ENCODE measurements around the gene KRTAP9-2. TPM values are rescaled to one million over a fixed set of nuclear protein-coding genes. Genes with fewer than 3 reads are reported as not detected.
A peak's percentile ranks its signal among the peaks of the same experiment; 100 is the strongest.
"Not testable (repeated sequence)": the region's sequence is repeated elsewhere in the genome, so short reads cannot be mapped to it uniquely, and the experiment has no call there.

Gene KRTAP9-2
- polyA plus RNA-seq, 6 donors from 2014 or later, result not detected

DNA sequence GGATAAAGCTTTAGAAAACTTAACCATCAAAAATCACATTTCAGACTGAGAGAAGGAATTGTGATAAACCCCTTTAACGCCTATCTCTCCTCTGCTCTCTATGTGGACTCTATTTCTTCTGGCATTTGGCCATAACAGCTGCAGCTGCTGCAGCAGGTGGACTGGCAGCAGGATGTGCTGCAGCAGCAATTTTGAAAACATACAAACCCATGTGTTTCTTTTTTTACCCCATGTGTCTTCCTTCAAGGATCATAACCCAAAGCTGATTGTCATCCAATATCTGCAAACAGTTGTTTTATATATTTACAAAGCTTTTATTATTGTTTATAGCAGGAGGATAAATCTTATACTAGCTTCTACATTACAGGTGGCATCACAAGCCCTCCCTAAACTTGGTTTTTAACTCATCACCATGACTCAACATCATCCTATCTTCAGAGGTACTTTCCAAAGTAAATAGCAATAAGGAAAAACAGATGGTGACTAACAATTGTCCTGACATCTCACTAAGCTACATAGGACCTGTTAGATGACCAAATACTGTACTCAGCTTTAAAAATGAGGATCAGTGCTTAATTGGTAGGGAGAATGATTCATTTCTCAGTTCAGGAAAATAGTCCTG, 14.5 kb upstream of the KRTAP9-2 start:
- H3K27ac Mint-ChIP-seq, result no peak overlapping the region
- H3K4me3 Mint-ChIP-seq, result peak overlapping the region in 1 of 8 donors; percentile 51
- peaks cover 0 to 3% (median 0%) of the 10 kb centered on the region in 7 donors for H3K9me3 Mint-ChIP-seq
- peaks cover 9 to 16% of the 10 kb centered on the region in 2 donors for H3K36me3 Mint-ChIP-seq
- no peak for ATAC-seq (ENCODE audit: low read depth in 2 of 2)
- peaks cover 19 to 45% (median 30%) of the 10 kb centered on the region in 3 donors for H3K27me3 Mint-ChIP-seq
- peaks cover 0 to 18% (median 13%) of the 10 kb centered on the region in 3 donors for H3K4me1 Mint-ChIP-seq
- peak; percentile 3 for DNase-seq

DNA sequence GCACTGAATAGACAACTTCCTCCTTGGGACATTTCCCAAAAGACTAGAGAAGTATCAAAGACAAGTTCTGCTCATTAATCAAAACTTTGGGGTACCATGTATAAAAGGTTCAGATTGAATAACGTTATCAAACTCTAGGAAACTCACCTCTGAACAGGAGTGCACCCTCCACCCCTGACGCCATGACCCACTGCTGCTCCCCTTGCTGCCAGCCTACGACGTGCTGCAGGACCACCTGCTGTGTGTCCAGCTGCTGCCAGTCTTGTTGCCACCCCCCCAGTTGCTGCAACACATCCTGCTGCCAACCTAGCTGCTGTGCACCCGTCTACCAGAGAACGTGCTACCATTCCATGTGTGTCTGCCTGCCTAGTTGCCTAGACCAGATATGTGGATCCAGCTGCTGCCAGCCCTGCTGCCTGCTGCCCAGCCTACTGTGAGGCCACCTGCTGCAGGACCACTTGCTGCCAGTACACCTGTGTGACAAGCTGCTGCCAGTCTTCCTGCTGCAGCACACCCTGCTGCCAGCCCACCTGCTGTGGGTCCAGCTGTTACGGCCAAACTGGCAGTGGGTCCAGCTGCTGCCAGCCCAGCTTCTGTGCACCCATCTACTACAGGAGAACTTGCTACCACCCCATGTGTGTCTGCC, 13.8 kb upstream of the KRTAP9-2 start:
- Mint-ChIP-seq H3K27me3 (peaks cover 19 to 52% (median 30%) of the 10 kb centered on the region in 3 donors), H3K4me3 (peak overlapping the region in 1 of 8 donors; percentile 44), H3K36me3 (peaks cover 9 to 15% of the 10 kb centered on the region in 2 donors), H3K27ac (no peak overlapping the region), H3K4me1 (peaks cover 0 to 18% (median 18%) of the 10 kb centered on the region in 3 donors), H3K9me3 (peaks cover 0 to 3% (median 0%) of the 10 kb centered on the region in 7 donors)
- DNase-seq (no peak), ATAC-seq (ENCODE audit: low read depth in 2 of 2) (no peak)

DNA sequence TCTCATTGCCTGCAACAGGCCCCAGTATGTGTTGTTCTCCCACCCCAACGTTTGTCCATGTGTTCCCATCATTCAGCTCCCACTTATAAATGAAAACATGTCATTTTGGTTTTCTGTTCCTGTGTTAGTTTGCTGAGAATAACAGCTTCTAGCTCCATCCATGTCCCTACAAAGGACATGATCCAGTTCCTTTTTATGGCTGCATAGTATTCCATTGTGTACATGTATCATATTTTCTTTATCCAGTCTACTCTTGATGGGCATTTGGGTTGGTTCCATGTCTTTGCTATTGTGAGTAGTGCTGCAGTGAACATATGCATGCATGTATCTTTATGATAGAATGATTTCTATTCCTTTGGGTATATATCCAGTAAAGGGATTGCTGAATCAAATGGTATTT, 10.8 kb upstream of the KRTAP9-2 start:
- no peak for DNase-seq
- no peak for ATAC-seq (ENCODE audit: low read depth in 2 of 2)
- peaks cover 0 to 42% (median 12%) of the 10 kb centered on the region in 3 donors for H3K27me3 Mint-ChIP-seq
- H3K36me3 Mint-ChIP-seq, result peaks cover 0 to 8% of the 10 kb centered on the region in 2 donors
- H3K4me3 Mint-ChIP-seq, result no peak overlapping the region
- peaks cover 0 to 18% (median 18%) of the 10 kb centered on the region in 3 donors for H3K4me1 Mint-ChIP-seq
- no peak overlapping the region for H3K27ac Mint-ChIP-seq
- peaks cover 0 to 11% (median 4%) of the 10 kb centered on the region in 7 donors for H3K9me3 Mint-ChIP-seq

DNA sequence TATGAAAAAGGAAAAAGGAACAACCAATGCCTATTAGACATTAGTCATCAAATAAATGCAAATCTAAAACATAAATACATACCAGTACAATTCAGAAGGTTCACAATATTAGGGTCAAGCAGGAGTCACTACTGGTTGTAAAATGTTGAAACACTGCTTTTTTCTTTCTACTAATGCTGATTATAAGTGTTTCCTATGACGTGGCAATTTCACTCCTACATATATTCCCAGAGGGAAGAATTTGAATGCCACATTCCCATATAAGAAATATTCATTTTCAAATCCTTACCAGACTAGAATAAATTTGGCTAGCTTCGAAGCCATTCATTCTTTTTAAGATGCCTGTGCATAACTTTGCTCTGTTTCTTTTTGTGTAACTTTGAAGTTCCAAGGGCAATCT, 2.6 kb upstream of the KRTAP9-2 start:
- Mint-ChIP-seq H3K4me1 (peaks cover 4 to 7% (median 7%) of the 10 kb centered on the region in 3 donors), H3K4me3 (no peak overlapping the region), H3K36me3 (peaks cover 0 to 8% of the 10 kb centered on the region in 2 donors), H3K27me3 (peaks cover 0 to 13% (median 3%) of the 10 kb centered on the region in 3 donors), H3K9me3 (peaks cover 0 to 13% (median 6%) of the 10 kb centered on the region in 7 donors), H3K27ac (peak overlapping the region in 1 of 6 donors; percentile 4)
- ATAC-seq (ENCODE audit: low read depth in 2 of 2), result no peak
- DNase-seq, result no peak

DNA sequence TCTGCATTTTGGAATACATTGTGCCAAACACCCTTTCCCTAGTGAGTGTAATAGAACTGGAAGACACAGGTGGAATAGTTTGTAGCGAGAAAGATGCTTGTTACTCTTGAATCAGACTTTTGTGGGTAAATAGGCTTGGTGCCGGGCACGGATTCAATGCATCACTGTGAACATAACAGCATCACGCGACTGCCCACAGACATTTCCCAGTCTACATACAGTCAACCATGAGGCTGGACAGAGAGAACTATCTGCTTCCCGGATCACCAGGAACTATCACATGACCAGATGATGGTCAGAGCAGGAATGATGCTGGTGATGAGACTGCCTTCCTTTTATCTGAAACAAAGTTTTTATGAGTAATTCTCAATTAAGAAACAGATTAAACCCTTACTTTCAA, 397 bp upstream of the KRTAP9-2 start:
- Mint-ChIP-seq H3K4me3 (no peak overlapping the region), H3K27me3 (peaks cover 0 to 8% (median 6%) of the 10 kb centered on the region in 3 donors), H3K9me3 (peaks cover 0 to 5% (median 2%) of the 10 kb centered on the region in 7 donors), H3K36me3 (peaks cover 0 to 8% of the 10 kb centered on the region in 2 donors), H3K27ac (no peak overlapping the region), H3K4me1 (peaks cover 13 to 19% (median 16%) of the 10 kb centered on the region in 3 donors)
- no peak for ATAC-seq (ENCODE audit: low read depth in 2 of 2)
- no peak for DNase-seq

DNA sequence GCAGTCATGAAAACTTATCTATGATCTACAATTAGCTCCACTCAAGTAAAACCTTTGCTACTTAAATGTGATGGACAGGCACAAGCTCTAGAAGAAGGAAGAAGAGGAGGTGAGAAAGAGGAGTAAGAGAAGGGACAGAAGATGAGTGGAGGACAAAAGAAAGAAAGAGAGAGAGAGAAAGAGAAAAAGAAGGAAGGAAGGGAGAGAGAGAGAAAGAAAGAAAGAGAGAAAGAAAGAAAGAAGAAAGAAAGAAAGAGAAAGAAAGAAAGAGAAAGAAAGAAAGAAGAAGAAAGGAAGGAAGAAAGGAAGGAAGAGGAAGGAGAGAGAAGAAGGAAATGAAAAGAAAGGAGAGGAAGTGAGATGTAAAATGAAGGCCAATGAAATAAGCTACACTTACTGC, 3.6 kb downstream of the KRTAP9-2 start:
- peak overlapping the region in 4 of 8 donors; percentile 7 to 69 (median 26) for H3K4me3 Mint-ChIP-seq
- H3K4me1 Mint-ChIP-seq, result peaks cover 12 to 18% (median 13%) of the 10 kb centered on the region in 3 donors
- DNase-seq, result no peak
- H3K36me3 Mint-ChIP-seq, result peaks cover 0 to 8% of the 10 kb centered on the region in 2 donors
- peaks cover 0 to 5% (median 2%) of the 10 kb centered on the region in 7 donors for H3K9me3 Mint-ChIP-seq
- H3K27ac Mint-ChIP-seq, result peak overlapping the region in 3 of 6 donors; percentile 4 to 60 (median 8)
- H3K27me3 Mint-ChIP-seq, result peaks cover 9 to 20% (median 19%) of the 10 kb centered on the region in 3 donors
- ATAC-seq (ENCODE audit: low read depth in 2 of 2), result no peak

DNA sequence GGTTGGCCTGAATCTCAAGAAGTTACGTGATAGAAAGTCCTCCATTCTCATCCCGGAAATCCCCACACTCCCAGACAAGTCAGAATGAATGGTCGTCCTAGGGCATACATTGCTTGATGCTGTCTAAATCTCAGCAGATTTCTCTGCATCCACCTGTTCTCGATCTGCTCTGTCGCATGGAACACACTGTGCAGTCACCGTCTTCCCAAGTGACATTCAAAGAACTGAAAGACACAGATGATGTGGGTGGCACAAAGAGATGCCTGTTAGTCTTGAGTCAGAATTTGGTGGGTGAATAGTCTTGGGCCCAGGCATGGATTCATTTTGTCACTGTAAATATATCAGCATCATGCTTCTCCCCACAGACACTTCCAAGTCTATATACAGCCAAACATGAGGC, 5.3 kb downstream of the KRTAP9-2 start:
- DNase-seq, result no peak
- Mint-ChIP-seq H3K4me3 (no peak overlapping the region), H3K4me1 (peaks cover 12 to 18% (median 16%) of the 10 kb centered on the region in 3 donors), H3K9me3 (peaks cover 0 to 5% (median 2%) of the 10 kb centered on the region in 7 donors), H3K27me3 (peaks cover 9 to 32% (median 27%) of the 10 kb centered on the region in 3 donors), H3K36me3 (peaks cover 0 to 8% of the 10 kb centered on the region in 2 donors), H3K27ac (peak overlapping the region in 1 of 6 donors; percentile 59)
- no peak for ATAC-seq (ENCODE audit: low read depth in 2 of 2)

DNA sequence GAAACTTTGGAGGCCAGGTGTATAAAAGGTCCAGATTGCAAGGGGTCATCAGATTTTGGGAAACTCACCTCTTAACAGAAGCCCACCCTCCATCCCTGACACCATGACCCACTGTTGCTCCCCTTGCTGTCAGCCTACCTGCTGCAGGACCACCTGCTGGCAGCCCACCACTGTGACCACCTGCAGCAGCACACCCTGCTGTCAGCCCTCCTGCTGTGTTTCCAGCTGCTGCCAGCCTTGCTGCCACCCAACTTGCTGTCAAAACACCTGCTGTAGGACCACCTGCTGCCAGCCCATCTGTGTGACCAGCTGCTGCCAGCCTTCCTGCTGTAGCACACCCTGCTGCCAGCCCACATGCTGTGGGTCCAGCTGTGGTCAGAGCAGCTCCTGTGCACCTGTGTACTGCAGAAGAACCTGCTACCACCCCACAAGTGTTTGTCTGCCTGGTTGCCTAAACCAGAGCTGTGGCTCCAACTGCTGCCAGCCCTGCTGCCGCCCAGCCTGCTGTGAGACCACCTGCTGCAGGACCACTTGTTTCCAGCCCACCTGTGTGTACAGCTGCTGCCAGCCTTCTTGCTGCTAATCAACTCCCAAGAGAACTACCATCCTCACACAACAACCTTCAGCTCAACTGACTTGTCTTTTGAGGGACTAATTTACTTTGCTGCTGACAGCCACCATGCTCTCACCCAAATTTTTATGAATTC, 6.1 kb downstream of the KRTAP9-2 start, which contains the start of gene KRTAP9-3:
KRTAP9-3 (plus strand) TSS at position 51 of the 707 bp plus-strand sequence; CDS start at position 104, 53 bp downstream.
- H3K36me3 Mint-ChIP-seq; DNase-seq; H3K4me3 Mint-ChIP-seq; H3K9me3 Mint-ChIP-seq; ATAC-seq (ENCODE audit: low read depth in 2 of 2): not testable (repeated sequence)
- H3K4me1 Mint-ChIP-seq, result peaks cover 12 to 18% (median 16%) of the 10 kb centered on the region in 3 donors
- peak within 1 kb of the TSS in 1 of 6 donors; percentile 59 for H3K27ac Mint-ChIP-seq
- peaks cover 9 to 37% (median 27%) of the 10 kb centered on the region in 3 donors for H3K27me3 Mint-ChIP-seq

DNA sequence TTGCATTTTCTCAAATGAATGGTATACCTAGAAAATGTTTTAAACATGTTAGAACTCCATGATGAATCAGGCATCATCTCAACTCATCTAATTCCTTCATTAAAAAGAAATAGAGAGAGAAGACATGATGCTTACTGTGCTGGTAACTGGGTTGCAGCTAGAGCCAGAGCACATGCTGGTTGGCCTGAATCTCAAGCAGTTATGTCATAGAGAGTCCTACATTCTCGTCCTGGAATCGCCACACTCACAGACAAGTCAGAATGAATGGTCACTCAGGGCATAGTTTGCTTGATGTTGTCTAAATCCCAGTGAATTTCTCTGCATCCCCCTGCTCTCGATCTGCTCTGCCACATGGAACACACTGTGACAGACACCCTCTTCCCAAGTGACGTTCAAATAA, 10.7 kb downstream of the KRTAP9-2 start:
- not testable (repeated sequence) for DNase-seq; H3K27ac Mint-ChIP-seq; H3K4me3 Mint-ChIP-seq; ATAC-seq (ENCODE audit: low read depth in 2 of 2); H3K9me3 Mint-ChIP-seq; H3K36me3 Mint-ChIP-seq
- H3K27me3 Mint-ChIP-seq, result peaks cover 11 to 55% (median 34%) of the 10 kb centered on the region in 3 donors
- peaks cover 0 to 17% (median 16%) of the 10 kb centered on the region in 3 donors for H3K4me1 Mint-ChIP-seq

DNA sequence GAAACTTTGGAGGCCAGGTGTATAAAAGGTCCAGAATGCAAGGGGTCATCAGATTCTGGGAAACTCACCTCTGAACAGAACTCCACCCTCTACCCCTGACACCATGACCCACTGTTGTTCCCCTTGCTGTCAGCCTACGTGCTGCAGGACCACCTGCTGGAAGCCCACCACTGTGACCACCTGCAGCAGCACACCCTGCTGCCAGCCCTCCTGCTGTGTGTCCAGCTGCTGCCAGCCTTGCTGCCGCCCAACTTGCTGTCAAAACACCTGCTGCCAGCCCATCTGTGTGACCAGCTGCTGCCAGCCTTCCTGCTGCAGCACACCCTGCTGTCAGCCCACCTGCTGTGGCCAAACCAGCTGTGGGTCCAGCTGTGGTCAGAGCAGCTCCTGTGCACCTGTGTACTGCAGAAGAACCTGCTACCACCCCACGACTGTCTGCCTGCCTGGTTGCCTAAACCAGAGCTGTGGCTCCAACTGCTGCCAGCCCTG, 11.5 kb downstream of the KRTAP9-2 start, which contains the start of gene KRTAP9-8:
KRTAP9-8 (plus strand) TSS at position 51 of the 489 bp plus-strand sequence; CDS start at position 104, 53 bp downstream.
- not testable (repeated sequence) for H3K36me3 Mint-ChIP-seq; H3K4me3 Mint-ChIP-seq; DNase-seq; H3K9me3 Mint-ChIP-seq; ATAC-seq (ENCODE audit: low read depth in 2 of 2)
- Mint-ChIP-seq H3K27ac (peak within 1 kb of the TSS in 1 of 6 donors; percentile 25), H3K4me1 (peaks cover 0 to 17% (median 13%) of the 10 kb centered on the region in 3 donors), H3K27me3 (peaks cover 11 to 59% (median 31%) of the 10 kb centered on the region in 3 donors)

DNA sequence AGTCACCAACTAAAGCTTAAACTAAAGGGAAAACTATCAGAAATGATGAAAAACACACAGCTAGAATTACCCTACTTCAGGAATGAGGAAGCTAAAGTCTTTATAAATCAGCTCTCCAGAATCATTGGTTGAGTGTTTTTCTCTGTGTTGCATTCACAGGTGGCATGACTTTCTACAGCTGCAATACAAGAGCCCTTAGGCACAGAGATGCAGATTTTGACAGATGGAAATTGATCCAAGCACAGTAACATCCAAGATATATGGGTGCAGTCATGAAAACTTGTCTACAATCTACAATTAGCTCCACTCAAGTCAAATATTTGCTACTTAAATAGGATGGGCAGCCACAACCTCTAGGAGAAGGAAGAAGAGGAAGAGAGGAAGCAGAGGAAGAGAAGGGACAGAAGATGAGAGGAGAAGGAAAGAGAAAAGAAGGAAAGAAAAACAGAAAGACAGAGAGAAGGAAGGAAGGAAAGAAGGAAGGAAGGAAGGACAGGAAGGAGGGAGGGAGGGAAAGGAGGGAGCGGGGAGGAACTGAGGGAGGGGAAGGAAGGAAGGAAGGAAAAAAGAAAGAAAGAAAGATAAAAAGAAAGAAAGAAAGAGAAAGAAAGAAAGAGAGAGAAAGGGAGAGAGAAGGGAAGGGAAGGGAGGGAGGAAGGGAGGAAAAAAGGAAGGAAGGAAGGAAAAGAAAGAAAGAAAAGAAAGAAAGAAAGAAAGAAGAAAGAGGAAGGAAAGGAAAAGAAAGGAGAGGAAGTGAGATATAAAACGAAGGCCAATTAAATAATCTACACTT, 20.7 kb downstream of the KRTAP9-2 start:
- not testable (repeated sequence) for H3K9me3 Mint-ChIP-seq; ATAC-seq (ENCODE audit: low read depth in 2 of 2); H3K36me3 Mint-ChIP-seq; DNase-seq
- H3K27ac Mint-ChIP-seq, result peak overlapping the region in 3 of 6 donors; percentile 0 to 63 (median 55)
- peaks cover 7 to 19% (median 18%) of the 10 kb centered on the region in 3 donors for H3K4me1 Mint-ChIP-seq
- H3K27me3 Mint-ChIP-seq, result peaks cover 0 to 18% (median 8%) of the 10 kb centered on the region in 3 donors
- H3K4me3 Mint-ChIP-seq, result peak overlapping the region in 1 of 8 donors; percentile 66

DNA sequence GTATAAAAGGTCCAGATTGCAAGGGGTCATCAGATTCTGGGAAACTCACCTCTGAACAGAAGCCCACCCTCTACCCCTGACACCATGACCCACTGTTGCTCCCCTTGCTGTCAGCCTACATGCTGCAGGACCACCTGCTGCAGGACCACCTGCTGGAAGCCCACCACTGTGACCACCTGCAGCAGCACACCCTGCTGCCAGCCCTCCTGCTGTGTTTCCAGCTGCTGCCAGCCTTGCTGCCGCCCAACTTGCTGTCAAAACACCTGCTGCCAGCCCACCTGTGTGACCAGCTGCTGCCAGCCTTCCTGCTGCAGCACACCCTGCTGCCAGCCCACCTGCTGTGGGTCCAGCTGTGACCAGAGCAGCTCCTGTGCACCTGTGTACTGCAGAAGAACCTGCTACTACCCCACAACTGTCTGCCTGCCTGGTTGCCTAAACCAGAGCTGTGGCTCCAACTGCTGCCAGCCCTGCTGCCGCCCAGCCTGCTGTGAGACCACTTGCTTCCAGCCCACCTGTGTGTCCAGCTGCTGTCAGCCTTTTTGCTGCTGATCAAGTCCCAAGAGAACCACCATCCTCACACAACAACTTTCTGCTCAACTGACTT, 23.3 kb downstream of the KRTAP9-2 start, which contains the start of gene KRTAP9-4:
KRTAP9-4 (plus strand) TSS at position 51 of the 604 bp plus-strand sequence; CDS start at position 85, 34 bp downstream.
- not testable (repeated sequence) for H3K4me3 Mint-ChIP-seq

More for the DNA sequence above, 23.3 kb downstream of the KRTAP9-2 start, which contains the start of gene KRTAP9-4:
- not testable (repeated sequence) for H3K9me3 Mint-ChIP-seq; H3K36me3 Mint-ChIP-seq; DNase-seq; ATAC-seq (ENCODE audit: low read depth in 2 of 2)
- Mint-ChIP-seq H3K27me3 (peaks cover 4 to 23% (median 21%) of the 10 kb centered on the region in 3 donors), H3K4me1 (peaks cover 17 to 23% (median 21%) of the 10 kb centered on the region in 3 donors), H3K27ac (peak within 1 kb of the TSS in 3 of 6 donors; percentile 37 to 91 (median 77))
